ENCODE data around the gene C10orf95. TPM values are rescaled to one million over a fixed set of nuclear protein-coding genes. Genes with fewer than 3 reads are reported as not detected.

Gene C10orf95
- total RNA-seq, 1 donor from 2014 or later, result 5.7 TPM

DNA sequence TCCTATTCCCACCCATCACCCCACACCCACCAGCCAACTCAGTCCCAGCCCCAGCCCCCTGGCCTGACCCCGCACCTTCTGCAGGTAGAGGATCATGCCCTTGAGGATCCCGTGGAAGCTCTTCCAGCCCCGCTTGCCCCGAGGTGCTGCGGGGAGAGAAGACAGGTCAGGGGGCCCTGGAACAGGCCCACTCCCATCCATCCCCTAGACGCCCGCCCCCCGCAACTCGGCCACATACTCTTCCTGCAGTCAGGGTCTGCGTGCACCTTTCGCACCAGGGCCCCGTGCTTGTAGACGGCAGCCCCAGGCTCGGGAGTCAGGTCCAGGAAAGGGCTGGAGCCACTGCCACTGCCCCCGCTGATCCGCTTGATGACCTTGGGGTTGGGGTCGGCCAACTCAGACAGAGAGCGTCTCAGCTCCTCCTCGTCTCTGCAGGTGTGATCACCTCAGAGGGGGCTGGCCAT, 46.2 kb downstream of the C10orf95 start:
- Histone ChIP-seq H3K27ac (no peak overlapping the region), H3K36me3 (peaks cover 29% of the 10 kb centered on the region), H3K27me3 (ENCODE audit: low read depth) (peaks cover 24% of the 10 kb centered on the region), H3K4me3 (no peak overlapping the region), H3K9me3 (no peaks in the 10 kb centered on the region), H3K4me1 (peaks cover 9% of the 10 kb centered on the region)
- ATAC-seq (no peak), DNase-seq (no peak)
- intact Hi-C loops (cut with DNase I), result no loop called here
- no peak for TF ChIP-seq CTCF (IDR thresholded peaks at IDR 0.05)

GRCh38 chr10:102404361-102405107, 46.8 kb downstream of the C10orf95 start:
- TF ChIP-seq CTCF (IDR thresholded peaks at IDR 0.05), result no peak
- Histone ChIP-seq H3K4me3 (no peak overlapping the region), H3K36me3 (peaks cover 34% of the 10 kb centered on the region), H3K4me1 (peaks cover 12% of the 10 kb centered on the region), H3K9me3 (no peaks in the 10 kb centered on the region), H3K27me3 (ENCODE audit: low read depth) (peaks cover 18% of the 10 kb centered on the region), H3K27ac (no peak overlapping the region)
- intact Hi-C loops (cut with DNase I), result no loop called here
- no peak for DNase-seq
- ATAC-seq, result no peak

- no peak overlapping the region for H3K4me3 ChIP-seq
- peaks cover 36% of the 10 kb centered on the region for H3K36me3 ChIP-seq
- H3K4me1 ChIP-seq, result peaks cover 18% of the 10 kb centered on the region
- intact Hi-C loops (cut with DNase I), result no loop called here
- no peaks in the 10 kb centered on the region for H3K9me3 ChIP-seq
- DNase-seq, result no peak
- no peak overlapping the region for H3K27ac ChIP-seq
- peaks cover 8% of the 10 kb centered on the region for H3K27me3 ChIP-seq (ENCODE audit: low read depth)
- no peak for ATAC-seq
- TF ChIP-seq CTCF (IDR thresholded peaks at IDR 0.05), result no peak
These were observed 48.2 kb downstream of the C10orf95 start for GRCh38 chr10:102403115-102403514.

GRCh38 chr10:102402512-102402896, 48.8 kb downstream of the C10orf95 start:
- TF ChIP-seq CTCF (IDR thresholded peaks at IDR 0.05), result no peak
- no peak for DNase-seq
- no peak for ATAC-seq
- H3K36me3 ChIP-seq, result peaks cover 42% of the 10 kb centered on the region
- H3K27me3 ChIP-seq (ENCODE audit: low read depth), result peaks cover 3% of the 10 kb centered on the region
- intact Hi-C loops (cut with DNase I), result no loop called here
- H3K4me3 ChIP-seq, result no peak overlapping the region
- H3K27ac ChIP-seq, result no peak overlapping the region
- H3K9me3 ChIP-seq, result no peaks in the 10 kb centered on the region
- peaks cover 25% of the 10 kb centered on the region for H3K4me1 ChIP-seq

DNA sequence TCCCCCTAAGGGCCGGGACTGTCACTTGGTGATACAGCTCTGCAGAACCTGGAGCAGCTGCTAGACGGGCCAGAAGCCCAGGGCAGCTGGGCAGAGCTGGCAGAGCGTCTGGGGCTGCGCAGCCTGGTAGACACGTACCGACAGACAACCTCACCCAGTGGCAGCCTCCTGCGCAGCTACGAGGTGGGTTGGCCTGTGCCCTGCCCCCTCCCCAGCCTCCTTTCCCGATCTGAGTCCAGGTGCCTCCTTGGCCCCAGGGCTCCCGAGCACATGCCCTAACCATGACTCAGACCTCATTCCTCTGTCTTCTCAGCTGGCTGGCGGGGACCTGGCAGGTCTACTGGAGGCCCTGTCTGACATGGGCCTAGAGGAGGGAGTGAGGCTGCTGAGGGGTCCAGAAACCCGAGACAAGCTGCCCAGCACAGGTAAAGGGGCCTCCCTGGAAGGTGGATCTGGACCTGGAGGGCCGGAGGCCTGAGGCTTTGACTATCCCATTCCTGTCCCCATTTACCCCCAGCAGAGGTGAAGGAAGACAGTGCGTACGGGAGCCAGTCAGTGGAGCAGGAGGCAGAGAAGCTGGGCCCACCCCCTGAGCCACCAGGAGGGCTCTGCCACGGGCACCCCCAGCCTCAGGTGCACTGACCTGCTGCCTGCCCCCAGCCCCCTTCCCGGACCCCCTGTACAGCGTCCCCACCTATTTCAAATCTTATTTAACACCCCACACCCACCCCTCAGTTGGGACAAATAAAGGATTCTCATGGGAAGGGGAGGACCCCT, 49.4 kb downstream of the C10orf95 start:
- H3K4me1 ChIP-seq, result peaks cover 30% of the 10 kb centered on the region
- H3K4me3 ChIP-seq, result no peak overlapping the region
- intact Hi-C loops (cut with DNase I), result no loop called here
- no peak for TF ChIP-seq CTCF (IDR thresholded peaks at IDR 0.05)
- DNase-seq (no peak), ATAC-seq (no peak)
- no peak overlapping the region for H3K27ac ChIP-seq
- no peaks in the 10 kb centered on the region for H3K9me3 ChIP-seq
- no peaks in the 10 kb centered on the region for H3K27me3 ChIP-seq (ENCODE audit: low read depth)
- H3K36me3 ChIP-seq, result peaks cover 44% of the 10 kb centered on the region

Measured in lower lobe of right lung (tissue), 2 donors.